Brain pericyte (primary cell): ENCODE measurements around the gene ZNF611.
"Not testable (repeated sequence)": the region's sequence is repeated elsewhere in the genome, so short reads cannot be mapped to it uniquely, and the experiment has no call there.

Experiments
- DNase-seq: peaks from one replicate; pipeline ENCODE4 v3.0.0-alpha.2; 2012; ENCODE audit warnings: low read depth, low spot score

ZNF611 gene

GRCh38 chr19:52716522-52716921, 18.3 kb downstream of the ZNF611 start:
- DNase-seq = no peak

GRCh38 chr19:52715902-52716301, 18.9 kb downstream of the ZNF611 start:
- not testable (repeated sequence) for DNase-seq

GRCh38 chr19:52715330-52715729, 19.5 kb downstream of the ZNF611 start:
- DNase-seq = not testable (repeated sequence)

- not testable (repeated sequence) for DNase-seq
Observed at GRCh38 chr19:52713051-52713450, 21.8 kb downstream of the ZNF611 start.

GRCh38 chr19:52711661-52712060, 23.2 kb downstream of the ZNF611 start:
- DNase-seq = not testable (repeated sequence)

- DNase-seq = no peak
Observed at GRCh38 chr19:52710538-52710937, 24.3 kb downstream of the ZNF611 start.

- DNase-seq = not testable (repeated sequence)
Observed at GRCh38 chr19:52705615-52706014, 29.2 kb downstream of the ZNF611 start.

GRCh38 chr19:52703917-52704316, 30.9 kb downstream of the ZNF611 start:
- no peak for DNase-seq

GRCh38 chr19:52700673-52701072, 34.2 kb downstream of the ZNF611 start:
- DNase-seq = no peak

GRCh38 chr19:52699555-52699954, 35.3 kb downstream of the ZNF611 start:
- DNase-seq = not testable (repeated sequence)

GRCh38 chr19:52695996-52696395, 38.8 kb downstream of the ZNF611 start:
- DNase-seq = no peak

- DNase-seq = no peak
Observed at GRCh38 chr19:52694921-52695320, 39.9 kb downstream of the ZNF611 start.

- not testable (repeated sequence) for DNase-seq
Observed at GRCh38 chr19:52694281-52694680, 40.6 kb downstream of the ZNF611 start.

GRCh38 chr19:52692431-52693008, 42.3 kb downstream of the ZNF611 start:
- no peak for DNase-seq

GRCh38 chr19:52691737-52692136, 43.1 kb downstream of the ZNF611 start:
- DNase-seq = no peak

- no peak for DNase-seq
Observed at GRCh38 chr19:52691215-52691610, 43.6 kb downstream of the ZNF611 start.

- peak; percentile 39 for DNase-seq
Observed at GRCh38 chr19:52690369-52691214, 44.3 kb downstream of the ZNF611 start.

- DNase-seq = peak; percentile 26
Observed at GRCh38 chr19:52689843-52690368, 44.9 kb downstream of the ZNF611 start.

GRCh38 chr19:52688925-52689796, 45.7 kb downstream of the ZNF611 start:
- DNase-seq = not testable (repeated sequence)

GRCh38 chr19:52688335-52688734, 46.5 kb downstream of the ZNF611 start:
- DNase-seq = no peak

GRCh38 chr19:52687684-52688083, 47.2 kb downstream of the ZNF611 start:
- DNase-seq = no peak

GRCh38 chr19:52685811-52686210, 49.0 kb downstream of the ZNF611 start:
- no peak for DNase-seq
